ENCODE measurements around the gene LRRC37B.
"Not testable (repeated sequence)": the region's sequence is repeated elsewhere in the genome, so short reads cannot be mapped to it uniquely, and the experiment has no call there.

LRRC37B gene

DNA sequence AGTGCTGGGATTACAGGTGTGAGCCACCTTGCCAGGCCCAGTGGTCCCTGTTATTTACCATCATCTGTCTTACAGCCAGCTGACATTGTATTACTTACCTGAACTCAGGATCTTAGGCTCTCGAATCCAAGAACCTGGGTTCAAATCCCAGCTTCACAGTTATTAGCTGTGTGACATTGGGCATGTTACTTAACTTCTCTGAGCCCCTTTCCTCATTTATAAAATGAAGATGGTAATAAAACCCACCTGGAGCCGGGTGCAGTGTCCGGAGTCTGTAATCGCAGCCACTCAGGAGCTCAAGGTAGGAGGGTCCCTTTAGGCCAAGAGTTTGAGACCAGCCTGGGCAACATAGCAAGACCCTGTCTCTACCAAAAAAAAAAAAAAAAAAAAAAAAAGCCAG is 79.7 kb downstream of the LRRC37B start:
- DNase-seq (ENCODE audit: low spot score) = not testable (repeated sequence)

DNA sequence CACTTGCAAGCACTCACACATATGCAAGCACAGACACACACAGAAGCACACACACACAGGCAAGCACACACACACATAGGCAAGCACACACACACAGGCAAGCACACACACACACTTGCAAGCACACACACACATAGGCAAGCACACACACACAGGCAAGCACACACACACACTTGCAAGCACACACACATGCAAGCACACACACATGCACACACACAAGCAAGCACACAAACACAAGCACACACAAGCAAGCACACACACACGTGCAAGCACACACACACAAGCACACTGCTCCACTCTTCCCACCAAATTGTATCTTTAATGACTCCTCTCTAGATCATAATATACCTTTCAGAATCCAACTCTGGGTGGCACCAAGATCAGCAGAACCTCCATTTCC is 84.9 kb downstream of the LRRC37B start:
- not testable (repeated sequence) for DNase-seq (ENCODE audit: low spot score)

DNA sequence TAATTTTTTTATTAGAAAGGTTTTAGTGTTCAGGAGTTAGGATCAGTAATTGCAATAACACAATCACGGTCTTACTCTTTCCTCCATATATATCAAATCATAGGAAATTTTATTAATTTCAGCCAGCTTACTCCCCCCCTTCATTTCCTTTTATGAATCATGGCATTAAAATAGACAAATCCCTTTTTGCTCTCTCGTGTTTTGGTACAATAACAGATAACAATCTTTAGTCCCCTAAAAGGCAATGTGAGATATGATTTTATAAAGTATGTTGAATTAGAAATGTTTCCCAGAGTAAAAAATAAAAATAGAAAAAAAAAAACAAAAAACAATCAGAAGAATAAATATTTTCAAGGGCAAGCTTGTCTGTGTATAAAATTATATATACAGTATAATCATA is 92.5 kb downstream of the LRRC37B start:
- DNase-seq (ENCODE audit: low spot score) = no peak

GRCh38 chr17:32100323-32100722 is 93.1 kb downstream of the LRRC37B start:
- DNase-seq (ENCODE audit: low spot score) = not testable (repeated sequence)

GRCh38 chr17:32100971-32101631 is 93.9 kb downstream of the LRRC37B start:
- no peak for DNase-seq (ENCODE audit: low spot score)

- no peak for DNase-seq (ENCODE audit: low spot score)
Measured at GRCh38 chr17:32102172-32102571, 95.0 kb downstream of the LRRC37B start.

DNA sequence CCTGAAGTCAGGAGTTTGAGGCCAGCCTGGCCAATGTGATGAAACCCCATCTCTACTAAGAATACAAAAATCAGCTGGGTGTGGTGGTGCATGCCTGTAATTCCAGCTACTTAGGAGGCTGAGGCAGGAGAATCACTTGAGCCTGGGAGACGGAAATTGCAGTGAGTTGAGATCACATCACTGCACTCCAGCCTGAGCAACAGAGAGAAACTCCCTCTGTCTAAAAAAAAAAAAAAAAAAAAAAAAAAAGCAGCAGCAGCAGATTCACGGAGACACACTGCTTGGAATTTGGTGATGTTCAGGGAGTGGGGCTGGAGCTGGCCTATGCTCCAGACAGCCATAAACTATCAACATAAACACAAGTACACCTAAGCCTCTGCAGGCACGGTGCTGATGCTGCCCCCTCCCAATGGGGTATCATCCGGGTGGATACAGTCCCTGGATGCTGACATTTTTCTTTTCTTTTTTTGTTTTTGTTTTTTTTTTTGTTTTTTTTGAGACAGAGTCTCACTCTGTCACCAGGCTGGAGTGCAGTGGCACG is 95.5 kb downstream of the LRRC37B start:
- no peak for DNase-seq (ENCODE audit: low spot score)
